Stimulated activated CD4-positive, alpha-beta T cell treated with anti-CD3 and anti-CD28 coated beads, TNF-alpha, amount 100 ng/mL, for 4 hours (primary cell): ENCODE data around the gene FOXP1.
A peak's percentile ranks its signal among the peaks of the same experiment; 100 is the strongest.

Experiments used
- DNase-seq, 3 experiments: peaks; one replicate each; pipeline ENCODE4 v3.0.0-alpha.2; 2020; ENCODE audit warnings: low read depth in 3 of 3

The FOXP1 gene

DNA sequence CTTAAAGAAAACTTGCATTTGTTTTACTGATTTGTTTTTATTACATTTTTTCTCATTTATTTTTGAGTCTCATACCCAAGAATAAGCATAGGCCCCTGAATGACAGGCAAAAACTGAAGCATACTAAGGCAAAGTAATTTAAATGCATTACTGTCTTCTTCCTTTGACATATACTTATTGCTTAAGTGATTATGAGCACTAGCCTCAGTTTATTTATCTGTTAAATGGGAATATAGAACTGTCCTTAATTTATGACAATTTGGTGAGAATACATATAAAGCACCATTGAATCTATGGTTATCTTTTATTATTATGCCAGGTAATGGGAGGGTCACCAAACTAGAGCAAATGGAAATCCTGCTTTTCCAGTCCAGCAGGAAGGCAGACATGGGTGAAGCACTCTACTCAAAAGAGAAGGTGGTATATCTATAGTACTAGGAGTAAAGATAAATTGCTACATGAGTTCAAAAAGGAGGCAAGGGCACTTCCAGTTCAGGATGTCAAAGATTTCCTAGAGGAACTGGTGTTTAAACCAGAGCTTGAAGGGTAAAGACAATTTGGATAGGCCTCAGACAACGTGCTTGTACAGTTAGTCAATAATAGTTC is 435.0 kb downstream of the FOXP1 start:
- no peak for DNase-seq

DNA sequence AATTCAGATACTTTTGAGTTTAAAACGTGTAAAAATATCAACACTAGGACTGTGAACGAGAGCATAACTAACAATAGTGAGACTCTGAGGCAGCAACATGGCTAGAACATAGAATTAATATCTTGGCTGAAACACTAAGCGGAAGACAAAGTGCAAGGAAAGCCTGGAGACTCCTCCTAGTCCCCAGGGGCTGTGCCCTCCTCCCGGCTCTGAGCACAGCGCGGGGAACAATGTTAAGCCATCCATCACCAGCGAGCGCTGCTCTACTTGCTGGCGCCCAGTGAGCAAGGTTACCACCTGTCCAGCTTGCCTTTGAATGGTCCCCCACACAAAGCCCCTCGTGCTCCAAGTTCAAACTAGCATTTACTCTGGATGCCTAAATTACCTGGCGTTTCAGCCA is 436.9 kb downstream of the FOXP1 start:
- no peak for DNase-seq

DNA sequence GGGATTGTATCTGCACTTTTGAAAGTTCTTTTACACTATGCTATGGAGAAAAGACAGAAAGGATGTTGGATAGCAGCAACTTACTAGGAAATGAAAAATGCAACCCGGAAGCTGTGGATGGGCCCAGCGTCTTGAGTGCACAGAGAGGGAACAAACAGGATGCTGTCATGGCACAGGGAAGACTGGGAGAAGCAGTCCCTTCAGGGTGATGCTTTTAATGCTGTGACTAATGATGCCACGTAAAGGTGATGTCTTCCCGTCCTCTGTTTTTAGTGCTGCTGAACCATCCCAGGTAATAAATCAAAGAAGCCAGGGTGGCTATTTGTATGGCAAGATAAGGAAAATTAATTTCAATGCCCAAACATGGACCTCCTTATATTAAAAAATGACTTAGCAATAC is 437.6 kb downstream of the FOXP1 start:
- DNase-seq: no peak

DNA sequence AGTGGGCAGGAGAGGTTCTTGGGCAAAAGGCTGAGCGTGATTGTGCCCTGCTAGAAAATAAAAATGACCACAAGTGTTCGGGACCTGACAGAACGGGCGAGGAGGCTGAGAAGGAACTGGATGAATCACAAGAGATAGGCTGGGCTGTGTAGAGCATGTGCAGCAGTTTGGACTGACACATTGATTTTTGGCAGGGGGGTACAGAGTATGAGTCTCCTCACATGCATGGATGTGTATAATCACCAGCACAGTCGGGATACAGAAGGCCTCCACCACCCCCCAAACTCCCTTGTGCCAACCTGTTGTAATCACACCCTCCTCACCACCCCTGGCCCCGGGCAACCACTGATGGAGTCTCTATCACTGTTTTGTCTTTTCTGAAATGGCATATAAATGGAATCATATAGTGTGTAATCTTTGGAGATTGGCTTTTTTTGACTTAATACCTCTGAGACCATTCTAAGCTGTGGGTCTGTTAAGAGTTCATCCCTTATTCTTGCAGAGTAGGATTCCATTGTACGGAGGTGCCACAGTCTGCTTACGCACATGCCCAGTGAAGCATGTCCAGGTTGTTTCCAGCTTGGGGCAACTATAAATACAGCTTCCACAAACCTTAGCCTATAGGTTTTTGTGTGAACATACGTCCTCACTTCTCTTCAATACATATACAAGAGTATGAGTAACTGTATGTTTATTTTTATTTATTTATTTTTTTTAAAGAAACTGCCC is 438.8 kb downstream of the FOXP1 start:
- no peak for DNase-seq

- DNase-seq: no peak
Measured at GRCh38 chr3:71143493-71143892, 440.0 kb downstream of the FOXP1 start.

GRCh38 chr3:71142441-71143161 is 440.9 kb downstream of the FOXP1 start:
- DNase-seq: no peak

GRCh38 chr3:71140477-71140876 is 443.1 kb downstream of the FOXP1 start:
- no peak for DNase-seq

DNA sequence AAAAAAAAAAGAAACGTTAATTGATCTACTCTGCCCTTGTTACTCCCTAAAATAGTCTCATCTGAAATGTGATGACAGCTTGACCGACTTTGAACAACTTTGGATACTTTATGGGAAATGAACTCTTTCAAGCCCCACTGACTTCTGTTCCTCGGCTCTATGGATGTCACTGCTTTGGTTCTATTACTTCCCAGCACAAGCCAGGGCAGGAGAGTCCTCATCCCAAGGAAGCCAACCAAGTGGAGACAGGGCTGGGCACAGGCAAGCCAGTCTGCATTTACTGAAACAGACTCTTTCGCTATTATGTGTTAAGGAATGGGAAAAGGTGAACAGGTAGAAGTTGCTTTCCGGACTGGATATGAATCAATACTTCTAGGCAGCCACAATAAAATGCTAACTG is 444.0 kb downstream of the FOXP1 start:
- no peak for DNase-seq

DNA sequence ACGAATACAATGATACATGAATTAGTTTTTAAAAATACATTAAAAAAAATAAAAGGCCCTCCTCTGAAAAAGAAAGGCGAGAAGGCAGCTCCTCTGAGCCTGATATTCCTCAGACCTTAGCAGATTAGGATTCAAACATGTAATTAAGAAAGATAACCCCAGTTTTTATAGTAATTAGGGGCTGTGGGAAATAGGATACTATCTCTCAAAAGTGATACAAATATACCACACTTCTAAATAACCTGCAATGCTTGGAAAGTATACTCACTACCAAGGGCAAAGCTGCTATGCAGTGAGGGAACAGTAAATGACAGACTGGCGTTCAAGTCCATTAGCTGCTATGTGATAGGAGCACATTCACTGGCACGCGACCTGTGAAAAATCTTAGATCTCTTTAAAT is 445.1 kb downstream of the FOXP1 start:
- no peak for DNase-seq

DNA sequence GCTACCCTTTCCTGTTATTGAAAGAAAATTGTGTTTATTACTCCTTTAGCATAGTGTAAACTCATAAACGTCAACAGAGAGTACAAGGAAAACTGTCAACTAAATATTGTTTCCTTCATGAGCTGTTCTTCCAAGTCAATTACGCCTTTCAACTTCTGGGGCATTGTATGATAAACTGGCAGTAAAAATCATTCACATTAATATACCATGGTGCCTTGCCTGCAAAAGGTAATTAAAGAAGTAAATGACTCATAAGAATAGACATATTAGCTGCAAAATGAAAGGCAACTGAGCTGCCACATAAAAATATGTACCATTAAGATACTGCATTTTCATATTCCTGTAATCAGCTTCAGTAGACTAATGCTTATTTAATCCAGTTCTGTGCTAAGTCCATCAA is 447.3 kb downstream of the FOXP1 start:
- DNase-seq: no peak

DNA sequence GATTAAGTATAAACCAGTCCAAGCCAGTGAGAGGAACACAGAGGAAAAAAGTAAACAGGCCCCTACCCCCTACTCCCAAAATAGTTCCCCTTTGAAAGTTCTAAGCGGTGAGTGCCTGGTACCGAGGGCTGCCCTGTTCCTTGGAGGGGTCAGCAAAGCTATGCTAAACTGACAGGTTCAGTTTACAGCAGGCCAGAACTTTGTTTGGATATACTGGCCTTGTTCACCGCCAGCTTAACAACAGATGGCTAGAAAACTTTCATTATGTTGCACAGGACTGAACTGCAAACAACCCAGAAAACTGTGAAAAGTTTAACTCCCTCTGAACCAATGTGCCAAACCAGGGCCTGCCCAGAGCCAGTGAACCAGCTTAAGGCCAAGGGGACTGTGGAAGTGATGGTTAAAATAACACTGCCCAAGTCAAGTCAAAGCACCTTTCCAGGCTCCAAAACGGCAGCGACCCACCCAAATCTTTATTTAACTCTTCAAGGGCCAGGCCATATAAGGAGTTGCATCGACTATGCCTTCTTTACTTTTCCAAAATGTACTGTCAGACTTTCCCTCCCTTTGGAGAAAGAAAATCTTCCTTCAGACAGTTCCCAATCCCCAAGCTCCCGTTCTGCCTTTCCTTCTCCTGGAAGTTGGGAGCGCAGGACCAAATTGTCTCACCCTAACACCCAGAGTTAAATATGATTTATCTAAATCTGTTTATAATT is 448.0 kb downstream of the FOXP1 start:
- no peak for DNase-seq

DNA sequence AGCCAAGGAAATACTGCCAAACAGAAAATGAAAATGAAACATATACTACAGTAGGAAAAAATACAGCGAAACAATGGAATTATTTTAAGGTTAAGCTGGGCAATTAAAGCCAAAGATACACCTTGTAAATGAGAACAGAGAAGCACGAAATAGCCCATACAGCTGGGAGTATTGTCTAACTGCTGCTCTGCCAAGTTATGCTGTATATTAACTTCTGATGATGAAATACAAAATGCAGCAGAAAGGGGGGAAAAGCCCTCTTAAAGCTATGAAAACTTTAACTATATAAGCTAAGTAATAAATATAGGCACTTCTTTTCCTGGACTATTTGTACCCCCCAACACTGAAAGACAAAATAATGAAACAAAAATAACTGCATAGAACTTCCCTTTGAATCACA is 449.0 kb downstream of the FOXP1 start:
- no peak for DNase-seq

DNA sequence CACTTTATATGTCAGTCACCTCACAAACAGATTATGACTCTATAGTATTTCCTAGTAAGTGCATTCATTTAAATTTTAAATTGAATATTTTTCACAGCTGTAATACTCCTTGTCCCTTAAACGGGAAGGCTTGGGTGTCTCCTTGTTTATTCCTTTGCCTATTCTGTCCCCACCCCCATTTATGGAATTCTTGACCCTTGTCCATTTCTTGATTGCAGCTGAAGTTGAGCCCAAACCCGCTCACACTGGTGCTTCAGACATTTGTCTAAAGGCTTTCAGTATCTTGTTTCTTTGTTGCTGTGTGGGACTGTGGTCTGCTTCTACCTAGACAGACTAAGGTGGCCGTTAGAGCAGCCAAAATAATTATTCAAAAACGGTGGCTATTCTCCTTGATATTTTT is 449.7 kb downstream of the FOXP1 start:
- DNase-seq: no peak

DNA sequence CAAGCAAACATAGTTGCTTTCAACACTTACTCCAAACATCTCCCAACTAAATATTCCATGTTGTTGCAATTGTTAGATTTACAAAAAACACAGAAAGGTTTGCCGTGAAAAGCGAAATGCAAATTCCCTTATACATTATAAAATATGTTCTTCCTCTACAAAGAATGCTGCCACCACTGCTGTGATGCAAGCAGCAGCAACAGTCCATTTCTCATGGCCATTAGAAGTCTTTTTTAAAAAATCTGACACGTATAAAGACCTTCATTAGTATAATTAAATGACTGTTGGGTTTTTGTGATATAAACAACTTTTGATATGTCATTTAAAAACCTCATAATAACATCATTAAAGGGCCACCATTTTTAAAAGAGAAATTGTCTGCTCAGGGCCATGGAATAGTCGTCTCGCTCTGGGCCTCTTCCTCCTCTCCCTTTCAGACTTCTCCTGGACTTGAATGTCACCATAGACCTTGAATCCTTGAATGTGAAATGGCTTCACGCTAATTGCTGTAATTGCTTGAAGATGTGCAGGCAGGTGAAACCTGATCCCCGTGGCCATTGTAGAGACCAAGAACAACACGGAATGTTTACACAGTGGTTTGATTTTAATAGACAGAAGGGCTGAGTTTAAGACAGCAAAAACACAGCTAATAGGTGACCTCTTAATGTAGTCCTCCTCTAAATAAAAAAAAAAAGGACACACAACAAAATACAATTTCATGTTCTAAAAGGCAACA is 450.4 kb downstream of the FOXP1 start:
- DNase-seq: no peak

GRCh38 chr3:71131375-71132314 is 451.9 kb downstream of the FOXP1 start:
- DNase-seq: no peak

DNA sequence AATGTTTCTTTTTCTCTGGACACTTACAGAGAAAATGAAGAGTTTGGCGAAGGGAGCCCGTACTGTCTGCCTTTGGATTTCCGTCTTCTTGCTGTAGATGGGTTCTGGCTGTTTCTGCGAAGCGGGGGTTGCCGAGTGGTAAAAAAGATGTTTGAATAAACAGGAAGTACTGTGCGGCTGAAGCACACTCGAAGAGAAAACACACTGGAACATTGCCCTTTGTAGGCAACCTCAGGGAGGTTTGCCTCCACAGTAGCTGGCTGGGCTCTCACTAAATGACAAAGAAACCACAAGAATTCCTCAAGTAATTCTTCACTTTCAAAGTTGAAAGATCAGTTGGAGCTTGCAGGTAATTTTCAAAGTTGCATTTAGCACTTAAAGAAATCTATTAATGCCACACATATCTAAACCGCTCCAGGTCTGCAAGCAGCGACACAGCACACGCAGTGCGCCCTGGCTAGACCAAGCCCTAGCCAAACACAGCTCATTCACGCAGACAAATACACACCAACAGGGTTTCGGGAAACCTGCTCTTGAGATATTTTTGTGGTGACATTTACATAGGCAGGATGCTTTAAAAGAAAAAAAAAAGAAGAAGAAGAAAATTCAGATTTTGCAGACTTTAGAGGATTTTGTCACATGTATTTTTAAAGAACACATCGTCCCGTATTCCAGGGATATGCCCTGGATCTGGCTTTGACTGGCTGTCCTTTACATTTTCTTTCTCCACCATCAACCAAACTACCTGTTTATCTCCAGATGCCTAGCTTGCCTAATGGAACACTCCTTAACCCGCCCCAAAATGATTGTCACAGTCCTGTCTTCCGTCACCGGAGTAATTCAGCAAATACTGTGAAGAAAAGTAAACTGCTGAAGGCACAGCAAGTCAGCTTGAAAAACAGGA is 452.8 kb downstream of the FOXP1 start:
- DNase-seq: peak; percentile 25 to 59 (median 38)

DNA sequence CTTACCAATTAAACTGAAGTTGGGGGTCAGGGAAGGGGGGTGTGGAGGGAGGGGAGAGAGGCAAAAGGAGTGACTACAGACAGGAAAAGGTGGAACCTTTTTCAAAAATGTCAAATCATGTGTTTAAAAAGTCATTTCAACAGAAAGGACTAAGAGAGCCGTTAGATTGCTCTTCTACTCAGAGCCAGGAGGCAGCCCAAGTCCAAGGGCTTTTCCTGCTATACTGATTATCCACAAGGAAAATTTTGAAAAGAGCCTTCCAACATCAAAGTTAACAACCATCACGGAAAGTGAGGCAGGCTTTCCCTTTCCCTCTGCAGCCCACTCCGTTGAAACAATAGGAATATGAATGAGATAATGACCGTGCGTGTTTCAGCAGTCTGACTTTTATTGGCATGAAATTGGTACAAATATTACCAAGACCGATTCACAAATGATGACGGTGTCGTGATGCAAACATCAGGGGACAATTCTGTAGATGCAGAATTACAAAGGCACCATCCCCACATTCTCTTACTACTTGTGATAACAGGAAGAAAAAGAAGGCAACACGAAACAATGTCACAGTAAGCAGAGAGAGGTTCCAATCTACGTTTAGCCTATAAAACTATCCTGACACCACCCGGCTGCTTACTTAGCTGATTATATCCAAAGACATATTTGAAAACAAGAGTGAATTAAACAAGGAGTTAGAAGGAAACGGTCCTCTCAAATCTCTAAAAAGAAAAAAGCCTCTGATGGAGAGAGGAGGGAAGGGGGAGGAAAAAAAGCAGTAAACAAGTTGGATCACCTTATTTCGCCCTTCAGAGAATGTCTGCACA is 453.7 kb downstream of the FOXP1 start:
- DNase-seq: no peak

GRCh38 chr3:71128961-71129360 is 454.6 kb downstream of the FOXP1 start:
- DNase-seq: peak in 1 of 3 experiments; percentile 32

DNA sequence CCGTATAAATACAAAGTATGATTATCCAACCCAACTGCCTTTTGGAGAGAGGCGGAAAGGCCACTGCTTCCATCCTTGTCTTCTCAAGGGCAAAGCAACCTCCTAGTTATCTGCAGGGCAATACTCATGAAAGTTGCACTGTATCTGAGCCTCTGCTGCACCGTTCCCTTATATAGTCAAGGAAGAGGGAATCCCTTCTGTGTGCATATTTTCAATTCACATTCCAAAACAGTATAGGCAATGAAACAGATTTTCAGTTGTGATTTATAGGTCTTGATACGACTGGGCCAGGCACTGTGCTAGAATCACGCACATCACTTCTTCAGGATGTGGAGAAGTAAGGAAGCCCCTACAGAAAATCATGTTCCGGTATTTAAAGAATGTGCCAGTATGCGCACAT is 455.7 kb downstream of the FOXP1 start:
- DNase-seq: no peak
